ENCODE data around the gene SDHB. TPM values are rescaled to one million over a fixed set of nuclear protein-coding genes. Genes with fewer than 3 reads are reported as not detected.

SDHB gene
- total and polyA plus RNA-seq, 7 donors: 109 to 398 (median 173) TPM

DNA sequence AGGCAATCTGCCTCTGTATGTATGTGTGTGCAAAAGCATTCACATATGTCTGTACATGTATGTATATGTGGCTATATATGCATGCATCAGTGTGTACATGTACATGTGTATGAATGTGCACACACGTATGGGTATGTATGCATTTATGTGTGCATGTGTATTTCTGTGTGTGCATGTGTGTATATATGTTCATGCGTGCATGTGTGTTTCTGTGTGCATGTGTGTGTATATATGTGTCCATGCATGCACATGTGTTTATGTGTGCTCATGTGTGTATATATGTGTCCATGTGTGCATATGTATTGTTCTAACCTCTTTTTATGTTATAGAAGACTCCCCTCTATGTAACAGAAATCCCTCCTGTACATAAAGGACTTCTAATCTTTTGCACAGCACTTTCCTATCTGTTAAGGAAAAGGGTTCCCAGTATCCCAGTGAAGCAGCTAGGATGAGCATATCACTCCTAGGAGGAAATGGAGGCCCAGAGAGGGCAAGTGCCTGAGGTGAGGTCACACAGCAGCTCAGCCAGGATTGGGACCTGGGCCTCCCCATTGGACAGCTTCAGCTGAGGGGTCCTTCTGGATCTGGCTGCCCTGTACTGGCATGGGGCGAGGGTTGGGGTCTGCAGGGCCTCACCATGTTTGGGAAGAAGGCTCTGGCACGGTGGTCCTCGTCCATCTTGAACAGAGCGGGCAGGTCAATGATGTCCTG, 15.8 kb upstream of the SDHB start:
- 93 to 95% methylated on average over 6 of the region's 6 CpGs for WGBS, 2 donors
- no peak for DNase-seq
- intact Hi-C loops (cut with DNase I): no loop called here
- TF ChIP-seq POLR2A (IDR thresholded peaks at IDR 0.05): no peak
- TF ChIP-seq, protein P1, sequence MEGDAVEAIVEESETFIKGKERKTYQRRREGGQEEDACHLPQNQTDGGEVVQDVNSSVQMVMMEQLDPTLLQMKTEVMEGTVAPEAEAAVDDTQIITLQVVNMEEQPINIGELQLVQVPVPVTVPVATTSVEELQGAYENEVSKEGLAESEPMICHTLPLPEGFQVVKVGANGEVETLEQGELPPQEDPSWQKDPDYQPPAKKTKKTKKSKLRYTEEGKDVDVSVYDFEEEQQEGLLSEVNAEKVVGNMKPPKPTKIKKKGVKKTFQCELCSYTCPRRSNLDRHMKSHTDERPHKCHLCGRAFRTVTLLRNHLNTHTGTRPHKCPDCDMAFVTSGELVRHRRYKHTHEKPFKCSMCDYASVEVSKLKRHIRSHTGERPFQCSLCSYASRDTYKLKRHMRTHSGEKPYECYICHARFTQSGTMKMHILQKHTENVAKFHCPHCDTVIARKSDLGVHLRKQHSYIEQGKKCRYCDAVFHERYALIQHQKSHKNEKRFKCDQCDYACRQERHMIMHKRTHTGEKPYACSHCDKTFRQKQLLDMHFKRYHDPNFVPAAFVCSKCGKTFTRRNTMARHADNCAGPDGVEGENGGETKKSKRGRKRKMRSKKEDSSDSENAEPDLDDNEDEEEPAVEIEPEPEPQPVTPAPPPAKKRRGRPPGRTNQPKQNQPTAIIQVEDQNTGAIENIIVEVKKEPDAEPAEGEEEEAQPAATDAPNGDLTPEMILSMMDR (IDR thresholded peaks at IDR 0.05): no peak
- no peak for TF ChIP-seq EP300 (IDR thresholded peaks at IDR 0.05)
- TF ChIP-seq POLR2AphosphoS5 (IDR thresholded peaks at IDR 0.05): no peak
- H3K36me3 ChIP-seq: no peaks in the 10 kb centered on the region
- H3K4me1 ChIP-seq: no peaks in the 10 kb centered on the region
- H3K27ac ChIP-seq: no peak overlapping the region
- H3K9me3 ChIP-seq: peaks cover 0 to 6% (median 4%) of the 10 kb centered on the region in 4 donors
- H3K27me3 ChIP-seq: no peaks in the 10 kb centered on the region
- no peak overlapping the region for H3K4me3 ChIP-seq

DNA sequence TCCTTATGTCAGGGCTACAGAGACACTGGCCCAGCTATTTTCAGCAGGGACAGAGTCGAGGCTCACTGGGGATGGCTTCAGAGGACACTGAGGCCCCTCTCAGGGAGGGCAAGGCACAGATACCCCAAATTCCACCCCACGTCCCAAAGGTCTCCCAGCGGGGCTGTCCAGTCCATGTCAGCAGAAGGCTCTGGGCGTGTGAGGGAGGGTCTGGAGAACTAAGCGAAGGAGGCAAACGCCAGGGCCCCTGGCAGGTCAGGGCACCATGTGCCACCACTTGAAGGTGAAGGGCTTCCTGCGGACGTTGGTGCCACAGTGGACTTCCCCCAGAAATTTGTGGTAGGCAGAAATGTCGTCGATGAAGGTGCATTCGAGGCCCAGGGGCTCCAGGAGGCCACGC, 15.0 kb upstream of the SDHB start:
- intact Hi-C loops (cut with DNase I): no loop called here
- TF ChIP-seq POLR2AphosphoS5 (IDR thresholded peaks at IDR 0.05): no peak
- no peak for TF ChIP-seq EP300 (IDR thresholded peaks at IDR 0.05)
- TF ChIP-seq POLR2A (IDR thresholded peaks at IDR 0.05): no peak
- TF ChIP-seq, protein P1 (IDR thresholded peaks at IDR 0.05): no peak
- WGBS, 2 donors: 86 to 88% methylated on average over 12 of the region's 12 CpGs

DNA sequence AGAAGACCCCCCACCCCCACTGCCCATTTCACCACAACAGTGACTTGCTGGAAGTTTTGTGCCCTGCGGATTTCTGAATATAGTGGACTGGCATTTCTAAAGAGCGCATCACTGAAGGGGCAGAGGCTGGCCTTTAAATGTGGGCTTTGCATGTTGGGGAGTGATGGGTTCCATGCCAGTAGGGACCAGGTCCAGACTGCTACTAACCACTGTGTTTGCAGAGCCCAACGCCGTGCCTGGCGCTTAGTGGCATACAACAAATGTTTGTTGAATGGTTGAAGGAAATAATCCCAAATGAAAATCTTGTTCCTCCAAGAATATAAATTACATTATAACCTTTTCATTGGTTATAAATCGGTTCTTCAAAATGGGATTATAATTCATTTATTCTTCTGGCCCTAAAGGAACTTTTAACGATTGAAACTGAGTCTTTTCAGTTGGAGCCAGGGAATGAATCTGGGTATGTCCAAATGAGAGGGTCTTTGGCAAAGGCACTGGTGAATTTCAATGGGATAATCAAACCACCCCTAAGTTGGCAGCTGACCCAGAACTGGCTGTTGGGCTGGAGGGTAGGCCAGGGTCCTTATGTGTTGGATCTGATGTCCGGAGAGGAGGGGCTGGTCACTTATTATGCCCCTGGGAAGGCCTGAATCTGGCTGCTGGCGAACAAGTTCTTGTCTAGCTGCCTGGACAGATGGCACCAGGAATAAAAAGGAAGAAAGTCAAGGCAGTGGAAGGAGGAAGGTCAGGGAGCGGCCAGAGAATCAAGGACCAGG, 13.8 kb upstream of the SDHB start:
- H3K27ac ChIP-seq: no peak overlapping the region
- intact Hi-C loops (cut with DNase I): no loop called here
- DNase-seq: no peak
- H3K4me1 ChIP-seq: peaks cover 0 to 13% (median 0%) of the 10 kb centered on the region in 4 donors
- H3K4me3 ChIP-seq: no peak overlapping the region
- no peaks in the 10 kb centered on the region for H3K36me3 ChIP-seq
- H3K9me3 ChIP-seq: peaks cover 0 to 6% (median 4%) of the 10 kb centered on the region in 4 donors
- TF ChIP-seq POLR2AphosphoS5 (IDR thresholded peaks at IDR 0.05): no peak
- TF ChIP-seq, protein P1 (IDR thresholded peaks at IDR 0.05): no peak
- no peak for TF ChIP-seq POLR2A (IDR thresholded peaks at IDR 0.05)
- TF ChIP-seq EP300 (IDR thresholded peaks at IDR 0.05): no peak
- H3K27me3 ChIP-seq: no peaks in the 10 kb centered on the region
- WGBS, 2 donors: 82 to 86% methylated on average over 10 of the region's 10 CpGs

More for the DNA sequence above, 15.0 kb upstream of the SDHB start:
- Histone ChIP-seq H3K27me3 (no peaks in the 10 kb centered on the region), H3K36me3 (no peaks in the 10 kb centered on the region), H3K27ac (no peak overlapping the region), H3K4me1 (peaks cover 0 to 5% (median 0%) of the 10 kb centered on the region in 4 donors), H3K4me3 (no peak overlapping the region), H3K9me3 (peaks cover 0 to 6% (median 4%) of the 10 kb centered on the region in 4 donors)
- DNase-seq: no peak

DNA sequence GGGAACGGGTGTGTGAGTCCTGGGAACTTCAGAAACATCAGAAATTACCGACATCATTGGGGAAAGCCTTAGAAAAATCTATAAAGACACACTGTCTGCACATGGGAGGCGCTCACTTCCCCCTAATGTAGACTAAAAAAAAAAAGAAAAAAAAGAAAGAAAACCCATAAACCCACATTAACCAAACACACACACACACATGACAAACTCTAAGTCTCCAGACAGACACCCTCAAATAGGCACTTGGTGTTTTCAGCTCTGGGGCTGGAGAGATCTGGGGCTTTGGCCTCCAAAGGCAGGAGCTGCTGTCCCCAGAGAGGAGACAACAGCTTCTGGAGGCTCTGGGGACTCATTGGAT, 13.2 kb upstream of the SDHB start:
- no peaks in the 10 kb centered on the region for H3K36me3 ChIP-seq
- no peak overlapping the region for H3K27ac ChIP-seq
- peaks cover 0 to 13% (median 0%) of the 10 kb centered on the region in 4 donors for H3K4me1 ChIP-seq
- intact Hi-C loops (cut with DNase I): no loop called here
- H3K27me3 ChIP-seq: no peaks in the 10 kb centered on the region
- DNase-seq: no peak
- H3K4me3 ChIP-seq: no peak overlapping the region
- H3K9me3 ChIP-seq: peaks cover 0 to 6% (median 4%) of the 10 kb centered on the region in 4 donors
- WGBS, 2 donors: 74 to 86% methylated on average over 3 of the region's 3 CpGs
- TF ChIP-seq POLR2AphosphoS5 (IDR thresholded peaks at IDR 0.05) (no peak), POLR2A (IDR thresholded peaks at IDR 0.05) (no peak), EP300 (IDR thresholded peaks at IDR 0.05) (no peak)
- TF ChIP-seq, protein P1 (IDR thresholded peaks at IDR 0.05): no peak

Data from sigmoid colon (tissue), 7 donors.